Trophoblast cell (in vitro differentiated cells and primary cell): Measurements from ENCODE around the gene LRMDA.
"Not testable (repeated sequence)": the region's sequence is repeated elsewhere in the genome, so short reads cannot be mapped to it uniquely, and the experiment has no call there.

ENCODE experiments used
- DNase-seq, 2 donors: peaks; one replicate each; pipeline ENCODE4 v3.0.0-alpha.2; 2016
- H2AFZ ChIP-seq: 2 replicates; pipeline ENCODE4 v1.6.1; 2013; ENCODE audit warnings: low read length, moderate library complexity, mild to moderate bottlenecking; ENCODE audit not compliant: insufficient read depth, poor library complexity
- H2AK5ac ChIP-seq: 2 replicates; pipeline ENCODE4 v1.6.1; 2013; ENCODE audit warnings: mild to moderate bottlenecking, low read length
- H2BK120ac ChIP-seq: 2 replicates; pipeline ENCODE4 v1.6.1; 2013; ENCODE audit warnings: low read length, mild to moderate bottlenecking, moderate library complexity; ENCODE audit not compliant: insufficient read depth, poor library complexity
- H2BK12ac ChIP-seq: 2 replicates; pipeline ENCODE4 v1.6.1; 2013; ENCODE audit warnings: mild to moderate bottlenecking, low read length, moderate library complexity
- H2BK5ac ChIP-seq: 2 replicates; pipeline ENCODE4 v1.6.1; 2013; ENCODE audit warnings: low read length, low read depth, moderate library complexity, mild to moderate bottlenecking; ENCODE audit not compliant: poor library complexity
- H3K14ac ChIP-seq: 2 replicates; pipeline ENCODE4 v1.6.1; 2013; ENCODE audit warnings: mild to moderate bottlenecking, low read length
- H3K18ac ChIP-seq: 2 replicates; pipeline ENCODE4 v1.6.1; 2013; ENCODE audit warnings: mild to moderate bottlenecking, low read length
- H3K23ac ChIP-seq: 2 replicates; pipeline ENCODE4 v1.6.1; 2013; ENCODE audit warnings: low read length
- H3K27ac ChIP-seq: 2 replicates; pipeline ENCODE4 v1.5.1; 2013; ENCODE audit warnings: low read depth, mild to moderate bottlenecking, inconsistent platforms, low read length, moderate library complexity
- H3K27me3 ChIP-seq: 2 replicates; pipeline ENCODE4 v1.6.1; 2013; ENCODE audit warnings: inconsistent platforms, mild to moderate bottlenecking, low read length, moderate library complexity; ENCODE audit not compliant: insufficient read depth
- H3K36me3 ChIP-seq, 2 experiments: 1 replicate in 1 of 2; 2 replicates in 1 of 2; pipeline ENCODE4 v1.6.1; 2013; ENCODE audit warnings: low read length in 2 of 2, mild to moderate bottlenecking in 2 of 2, moderate library complexity in 1 of 2; ENCODE audit not compliant: insufficient read depth in 2 of 2, control insufficient read depth in 1 of 2
- H3K4ac ChIP-seq: 2 replicates; pipeline ENCODE4 v1.6.1; 2013; ENCODE audit warnings: low read depth, mild to moderate bottlenecking, low read length, moderate library complexity
- H3K4me1 ChIP-seq, 2 experiments: 1 replicate in 1 of 2; 2 replicates in 1 of 2; pipeline ENCODE4 v1.6.1; 2013; ENCODE audit warnings: low read length in 2 of 2, mild to moderate bottlenecking in 2 of 2, moderate library complexity in 1 of 2; ENCODE audit not compliant: insufficient read depth in 2 of 2, control insufficient read depth in 1 of 2
- H3K4me2 ChIP-seq: 2 replicates; pipeline ENCODE4 v1.6.1; 2013; ENCODE audit warnings: inconsistent platforms, mild to moderate bottlenecking, low read length, moderate library complexity
- H3K4me3 ChIP-seq: 2 replicates; pipeline ENCODE4 v1.5.1; 2013; ENCODE audit warnings: mild to moderate bottlenecking, low read depth, low read length, inconsistent platforms
- H3K79me1 ChIP-seq: one replicate; pipeline ENCODE4 v1.6.1; 2013; ENCODE audit warnings: low read length
- H3K79me2 ChIP-seq: 2 replicates; pipeline ENCODE4 v1.6.1; 2013; ENCODE audit warnings: low read length, mild to moderate bottlenecking; ENCODE audit not compliant: control insufficient read depth, insufficient read depth, poor library complexity
- H3K9ac ChIP-seq: 2 replicates; pipeline ENCODE4 v1.6.1; 2013; ENCODE audit warnings: mild to moderate bottlenecking, low read length
- H3K9me3 ChIP-seq: 2 replicates; pipeline ENCODE4 v1.6.1; 2013; ENCODE audit warnings: low read depth, mild to moderate bottlenecking, control low read depth, inconsistent platforms, low read length; ENCODE audit not compliant: insufficient read depth
- H4K12ac ChIP-seq: 2 replicates; pipeline ENCODE4 v1.6.1; 2013; ENCODE audit warnings: low read depth, mild to moderate bottlenecking, low read length, moderate library complexity
- H4K8ac ChIP-seq: 2 replicates; pipeline ENCODE4 v1.6.1; 2013; ENCODE audit warnings: low read depth, mild to moderate bottlenecking, low read length, moderate library complexity
- H4K91ac ChIP-seq: one replicate; pipeline ENCODE4 v1.6.1; 2013; ENCODE audit warnings: low read depth, mild to moderate bottlenecking, low read length, moderate library complexity
- WGBS: extraction: QIAGEN DNeasy Blood & Tissue Kit; methylation state at CpG from one replicate; pipeline ENCODE4 v1.1.7; 2013; ENCODE audit warnings: missing lambda C conversion rate; ENCODE audit not compliant: insufficient read length, insufficient coverage; ENCODE audit errors: extremely low coverage; 5-methylcytosine and 5-hydroxymethylcytosine counted together

Gene LRMDA

GRCh38 chr10:76055963-76056362, 624.5 kb downstream of the LRMDA start:
- Histone ChIP-seq H3K4ac (no peak overlapping the region), H2BK120ac (no peak overlapping the region), H3K14ac (no peak overlapping the region), H3K79me2 (no peaks in the 10 kb centered on the region), H3K36me3 (no peaks in the 10 kb centered on the region), H3K79me1 (peaks cover 9% of the 10 kb centered on the region), H3K4me1 (peaks cover 5 to 25% of the 10 kb centered on the region in 2 experiments), H3K9ac (no peak overlapping the region), H3K9me3 (peaks cover 18% of the 10 kb centered on the region), H2AK5ac (no peak overlapping the region), H2AFZ (no peak overlapping the region), H3K4me2 (no peak overlapping the region), H3K18ac (no peak overlapping the region), H4K12ac (no peak overlapping the region), H4K91ac (no peak overlapping the region), H2BK5ac (no peak overlapping the region), H3K23ac (no peak overlapping the region), H3K4me3 (no peak overlapping the region), H2BK12ac (no peak overlapping the region), H3K27me3 (no peaks in the 10 kb centered on the region), H3K27ac (no peak overlapping the region), H4K8ac (no peak overlapping the region)
- WGBS: no CpG with 5 or more reads among the region's 1 CpG
- no peak for DNase-seq

DNA sequence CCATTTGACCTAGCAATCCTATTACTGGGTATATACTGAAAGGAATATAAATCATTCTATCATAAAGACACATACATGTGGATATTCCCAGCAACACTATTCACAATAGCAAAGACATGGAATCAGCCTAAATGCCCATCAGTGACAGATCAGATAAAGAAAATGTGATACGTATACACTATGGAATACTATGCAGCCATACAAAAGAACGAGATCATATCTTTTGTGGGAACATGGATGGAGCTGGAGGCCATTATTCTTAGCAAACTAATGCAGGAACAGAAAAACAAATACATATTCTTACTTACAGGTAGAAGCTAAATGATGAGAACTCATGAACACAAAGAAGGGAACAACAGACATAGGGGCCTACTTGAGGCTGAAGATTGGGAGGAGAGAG, 629.6 kb downstream of the LRMDA start:
- not testable (repeated sequence) for H2BK12ac ChIP-seq, H3K4me2 ChIP-seq, H2AK5ac ChIP-seq, H3K27me3 ChIP-seq, H3K14ac ChIP-seq, H2BK5ac ChIP-seq, H3K4me1 ChIP-seq, H3K4ac ChIP-seq, H3K4me3 ChIP-seq, H4K12ac ChIP-seq, H3K18ac ChIP-seq, H3K36me3 ChIP-seq, H3K23ac ChIP-seq, H3K9me3 ChIP-seq, H4K91ac ChIP-seq, DNase-seq, H3K79me2 ChIP-seq, H2AFZ ChIP-seq, H3K9ac ChIP-seq, H3K27ac ChIP-seq, H4K8ac ChIP-seq, H3K79me1 ChIP-seq, H2BK120ac ChIP-seq
- no CpG with 5 or more reads among the region's 2 CpGs for WGBS

DNA sequence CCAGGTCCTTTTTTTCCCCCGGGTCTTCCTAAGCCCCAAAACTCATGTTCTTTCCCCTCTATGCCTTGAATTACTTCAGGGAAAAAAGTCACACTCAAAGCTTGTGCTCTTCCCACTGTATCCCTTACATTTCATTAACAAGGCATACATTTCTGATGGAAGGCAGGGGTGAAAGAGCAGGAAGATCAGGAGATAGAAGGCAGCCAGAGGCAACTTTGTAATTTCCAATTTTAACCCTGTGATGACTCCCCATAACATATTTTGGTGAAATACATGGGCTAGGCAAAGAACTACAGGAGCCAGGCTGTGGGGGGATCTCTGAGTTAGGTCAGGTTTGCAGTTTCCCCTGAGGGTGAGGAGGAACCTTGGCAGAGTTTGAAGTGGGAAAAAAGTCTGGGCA, 635.0 kb downstream of the LRMDA start:
- Histone ChIP-seq H2BK120ac (no peak overlapping the region), H3K9me3 (peaks cover 4% of the 10 kb centered on the region), H3K4ac (no peak overlapping the region), H3K27me3 (no peaks in the 10 kb centered on the region), H4K91ac (no peak overlapping the region), H2BK5ac (no peak overlapping the region), H3K23ac (no peak overlapping the region), H3K79me1 (no peaks in the 10 kb centered on the region), H3K4me1 (no peaks in the 10 kb centered on the region), H3K27ac (no peak overlapping the region), H2AK5ac (no peak overlapping the region), H2BK12ac (no peak overlapping the region), H3K4me3 (no peak overlapping the region), H4K8ac (no peak overlapping the region), H3K79me2 (no peaks in the 10 kb centered on the region), H3K4me2 (no peak overlapping the region), H3K36me3 (peaks cover 0 to 2% of the 10 kb centered on the region in 2 experiments), H4K12ac (no peak overlapping the region), H3K14ac (no peak overlapping the region), H3K9ac (no peak overlapping the region), H3K18ac (no peak overlapping the region), H2AFZ (no peak overlapping the region)
- no CpG with 5 or more reads among the region's 1 CpG for WGBS
- DNase-seq: no peak

- Histone ChIP-seq H3K4me2 (no peak overlapping the region), H3K18ac (no peak overlapping the region), H2BK120ac (no peak overlapping the region), H4K91ac (no peak overlapping the region), H3K9me3 (peaks cover 4% of the 10 kb centered on the region), H3K79me1 (no peaks in the 10 kb centered on the region), H4K8ac (no peak overlapping the region), H3K27me3 (no peaks in the 10 kb centered on the region), H3K4me1 (no peaks in the 10 kb centered on the region), H3K23ac (no peak overlapping the region), H3K4ac (no peak overlapping the region), H4K12ac (no peak overlapping the region), H2BK5ac (no peak overlapping the region), H3K9ac (no peak overlapping the region), H2AK5ac (no peak overlapping the region), H3K36me3 (peaks cover 0 to 2% of the 10 kb centered on the region in 2 experiments), H3K14ac (no peak overlapping the region), H3K4me3 (no peak overlapping the region), H3K27ac (no peak overlapping the region), H3K79me2 (no peaks in the 10 kb centered on the region), H2BK12ac (no peak overlapping the region), H2AFZ (no peak overlapping the region)
- no peak for DNase-seq
- WGBS: no CpG with 5 or more reads among the region's 3 CpGs
Measured at GRCh38 chr10:76067447-76067846, 636.0 kb downstream of the LRMDA start.
